Midbrain (tissue), 1 donor: ENCODE measurements around the gene ACTL6B.
"Not testable (repeated sequence)": the region's sequence is repeated elsewhere in the genome, so short reads cannot be mapped to it uniquely, and the experiment has no call there.

Experiments used
- DNase-seq: peaks from one replicate; lab custom pipeline; 2025; lab: John Stamatoyannopoulos, UW

The ACTL6B gene

GRCh38 chr7:100671353-100672327, 15.4 kb upstream of the ACTL6B start:
- DNase-seq: no peak

GRCh38 chr7:100670074-100670473, 13.8 kb upstream of the ACTL6B start:
- DNase-seq: no peak

- not testable (repeated sequence) for DNase-seq
Measured at GRCh38 chr7:100669106-100669505, 12.9 kb upstream of the ACTL6B start.

- DNase-seq: no peak
Measured at GRCh38 chr7:100668069-100668449, 11.8 kb upstream of the ACTL6B start.

GRCh38 chr7:100667331-100668068, 11.3 kb upstream of the ACTL6B start:
- no peak for DNase-seq

- no peak for DNase-seq
Measured at GRCh38 chr7:100665168-100665726, 9.0 kb upstream of the ACTL6B start.

GRCh38 chr7:100662194-100662776, 6.0 kb upstream of the ACTL6B start:
- not testable (repeated sequence) for DNase-seq

GRCh38 chr7:100654908-100655831, 1.1 kb downstream of the ACTL6B start:
- no peak for DNase-seq

GRCh38 chr7:100649826-100650565, 6.3 kb downstream of the ACTL6B start:
- DNase-seq: no peak

GRCh38 chr7:100642534-100642907, 13.7 kb downstream of the ACTL6B start:
- no peak for DNase-seq

- DNase-seq: no peak
Measured at GRCh38 chr7:100641860-100642533, 14.3 kb downstream of the ACTL6B start.

GRCh38 chr7:100641463-100641859, 14.8 kb downstream of the ACTL6B start, which contains the start of gene TFR2:
Gene TFR2 (minus strand): TSS chr7:100641552. CDS start chr7:100641509, 43 bp downstream.
- DNase-seq: no peak

GRCh38 chr7:100640517-100641440, 15.5 kb downstream of the ACTL6B start:
- no peak for DNase-seq

- DNase-seq: no peak
Measured at GRCh38 chr7:100639995-100640516, 16.2 kb downstream of the ACTL6B start.

GRCh38 chr7:100632951-100633717, 23.1 kb downstream of the ACTL6B start:
- DNase-seq: no peak

- DNase-seq: no peak
Measured at GRCh38 chr7:100630066-100630465, 26.2 kb downstream of the ACTL6B start.

- no peak for DNase-seq
Measured at GRCh38 chr7:100629117-100629716, 27.0 kb downstream of the ACTL6B start.
